ENCODE data around the gene TPST2. TPM values are rescaled to one million over a fixed set of nuclear protein-coding genes. Genes with fewer than 3 reads are reported as not detected.

The TPST2 gene
- total RNA-seq, 1 donor from 2014 or later = 18.5 TPM

DNA sequence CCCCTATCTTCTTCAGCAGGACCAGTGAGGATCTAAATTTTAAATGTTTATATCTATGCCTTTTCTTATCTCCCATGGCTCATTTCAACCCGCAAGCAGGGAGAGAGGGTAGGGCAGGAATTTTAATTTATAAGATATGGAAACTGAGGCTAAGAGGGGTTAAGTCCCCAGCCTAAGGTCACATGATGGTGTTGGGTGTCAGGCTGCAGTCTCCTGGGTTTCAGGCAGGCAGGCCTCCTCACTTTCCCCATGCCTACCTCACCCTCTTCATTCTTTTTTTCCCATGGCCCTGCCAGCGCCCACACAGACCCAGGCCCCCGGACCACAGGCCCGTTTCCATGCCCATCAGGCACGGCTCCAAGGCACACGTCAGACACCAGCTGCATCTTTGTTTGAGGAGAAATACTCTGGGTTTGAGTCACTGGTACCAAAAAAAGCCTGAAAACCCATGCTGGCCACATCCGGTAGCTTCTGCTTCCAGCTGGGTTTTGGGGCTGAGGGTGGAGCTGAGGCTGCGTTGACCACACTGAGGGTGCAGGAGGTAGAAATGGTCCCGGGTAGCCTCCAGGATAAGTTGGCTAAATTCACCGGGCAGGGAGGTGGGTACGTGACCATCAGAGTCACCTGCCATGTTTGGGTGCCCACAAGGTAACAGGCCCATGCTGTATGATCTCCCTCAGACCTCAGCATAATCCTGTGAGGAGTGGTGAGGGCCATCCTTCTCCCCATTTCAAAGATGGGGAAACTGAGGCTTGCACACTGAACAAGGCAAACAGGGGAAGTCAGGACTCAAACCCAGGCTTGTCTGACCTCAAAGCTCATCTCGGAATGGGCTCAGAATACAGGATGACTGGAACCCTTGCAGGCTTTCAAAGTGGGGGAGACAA lies 20.4 kb upstream of the TPST2 start:
- Mint-ChIP-seq H3K9me3 (no peaks in the 10 kb centered on the region), H3K4me1 (peaks cover 7% of the 10 kb centered on the region), H3K27ac (no peak overlapping the region), H3K36me3 (no peaks in the 10 kb centered on the region), H3K27me3 (ENCODE audit: low read depth) (peaks cover 49% of the 10 kb centered on the region), H3K4me3 (no peak overlapping the region)
- DNase-seq (ENCODE audit: low spot score in 2 of 2, unreplicated experiment in 2 of 2) = no peak
- TF ChIP-seq, protein P1, sequence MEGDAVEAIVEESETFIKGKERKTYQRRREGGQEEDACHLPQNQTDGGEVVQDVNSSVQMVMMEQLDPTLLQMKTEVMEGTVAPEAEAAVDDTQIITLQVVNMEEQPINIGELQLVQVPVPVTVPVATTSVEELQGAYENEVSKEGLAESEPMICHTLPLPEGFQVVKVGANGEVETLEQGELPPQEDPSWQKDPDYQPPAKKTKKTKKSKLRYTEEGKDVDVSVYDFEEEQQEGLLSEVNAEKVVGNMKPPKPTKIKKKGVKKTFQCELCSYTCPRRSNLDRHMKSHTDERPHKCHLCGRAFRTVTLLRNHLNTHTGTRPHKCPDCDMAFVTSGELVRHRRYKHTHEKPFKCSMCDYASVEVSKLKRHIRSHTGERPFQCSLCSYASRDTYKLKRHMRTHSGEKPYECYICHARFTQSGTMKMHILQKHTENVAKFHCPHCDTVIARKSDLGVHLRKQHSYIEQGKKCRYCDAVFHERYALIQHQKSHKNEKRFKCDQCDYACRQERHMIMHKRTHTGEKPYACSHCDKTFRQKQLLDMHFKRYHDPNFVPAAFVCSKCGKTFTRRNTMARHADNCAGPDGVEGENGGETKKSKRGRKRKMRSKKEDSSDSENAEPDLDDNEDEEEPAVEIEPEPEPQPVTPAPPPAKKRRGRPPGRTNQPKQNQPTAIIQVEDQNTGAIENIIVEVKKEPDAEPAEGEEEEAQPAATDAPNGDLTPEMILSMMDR (IDR thresholded peaks at IDR 0.05; ENCODE audit: unreplicated experiment) = no peak

DNA sequence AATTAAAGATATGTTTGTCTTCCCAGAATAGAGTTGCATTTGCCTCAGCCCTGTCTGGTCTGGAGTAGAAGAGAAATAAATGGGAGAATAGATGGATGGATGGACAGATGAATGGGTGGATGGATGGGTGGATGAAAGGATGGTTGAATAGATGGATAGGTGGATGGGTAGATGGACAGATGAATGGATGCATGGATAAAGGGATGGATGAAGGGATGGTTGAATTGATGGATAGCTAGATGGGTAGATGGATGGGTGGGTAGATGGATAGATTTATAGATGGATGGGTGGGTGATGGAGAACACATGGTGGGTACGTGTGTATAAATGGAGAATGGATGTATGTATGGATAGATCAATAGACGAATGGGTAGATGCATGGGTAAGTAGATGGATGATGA lies 19.4 kb upstream of the TPST2 start:
- TF ChIP-seq, protein P1 (IDR thresholded peaks at IDR 0.05; ENCODE audit: unreplicated experiment) = no peak
- Mint-ChIP-seq H3K9me3 (no peaks in the 10 kb centered on the region), H3K27me3 (ENCODE audit: low read depth) (peaks cover 40% of the 10 kb centered on the region), H3K27ac (no peak overlapping the region), H3K4me1 (peaks cover 6% of the 10 kb centered on the region), H3K4me3 (no peak overlapping the region), H3K36me3 (no peaks in the 10 kb centered on the region)
- DNase-seq (ENCODE audit: low spot score in 2 of 2, unreplicated experiment in 2 of 2) = no peak

DNA sequence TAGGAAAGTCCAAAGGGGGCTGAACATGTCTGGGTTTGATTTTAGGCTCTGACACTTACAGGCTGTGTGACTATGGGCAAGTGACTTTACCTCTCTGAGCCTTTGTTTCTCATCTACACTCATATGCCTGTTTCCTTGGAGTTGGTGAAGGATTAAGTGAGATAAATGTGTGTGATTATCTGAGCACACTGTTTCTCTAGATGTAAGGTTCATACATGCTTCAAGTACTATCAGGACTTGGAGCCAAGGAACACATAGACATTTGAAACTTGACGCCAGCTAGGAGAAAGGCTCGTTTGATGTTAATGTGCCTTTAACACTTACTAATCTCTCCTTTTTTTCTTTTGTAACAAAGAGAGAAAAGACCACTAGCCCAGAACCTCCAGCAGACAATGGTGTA lies 18.2 kb upstream of the TPST2 start:
- Mint-ChIP-seq H3K4me3 (no peak overlapping the region), H3K9me3 (no peaks in the 10 kb centered on the region), H3K4me1 (no peaks in the 10 kb centered on the region), H3K36me3 (no peaks in the 10 kb centered on the region), H3K27me3 (ENCODE audit: low read depth) (peaks cover 29% of the 10 kb centered on the region), H3K27ac (no peak overlapping the region)
- no peak for DNase-seq (ENCODE audit: low spot score in 2 of 2, unreplicated experiment in 2 of 2)
- TF ChIP-seq, protein P1 (IDR thresholded peaks at IDR 0.05; ENCODE audit: unreplicated experiment) = no peak

DNA sequence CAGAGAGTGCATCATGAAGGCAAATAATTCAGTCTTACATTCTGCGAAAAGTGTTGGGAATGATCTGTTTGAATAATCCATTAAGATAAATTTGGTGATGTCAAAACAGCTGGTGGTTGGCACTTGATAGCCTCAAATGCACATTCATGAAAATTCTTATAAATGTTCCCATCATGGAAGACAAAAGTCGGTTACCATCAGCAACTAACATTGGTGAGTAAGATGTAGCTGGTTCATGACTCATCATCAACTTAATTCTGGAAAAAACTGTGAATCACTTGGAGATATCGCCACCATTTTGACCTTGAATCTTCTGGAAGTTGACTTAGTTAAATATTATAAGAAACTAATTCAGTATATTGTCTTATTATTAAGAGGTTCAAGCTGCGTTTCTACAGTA lies 16.7 kb upstream of the TPST2 start:
- H3K4me3 Mint-ChIP-seq = no peak overlapping the region
- no peaks in the 10 kb centered on the region for H3K36me3 Mint-ChIP-seq
- TF ChIP-seq, protein P1 (IDR thresholded peaks at IDR 0.05; ENCODE audit: unreplicated experiment) = no peak
- H3K9me3 Mint-ChIP-seq = no peaks in the 10 kb centered on the region
- no peak overlapping the region for H3K27ac Mint-ChIP-seq
- peaks cover 14% of the 10 kb centered on the region for H3K27me3 Mint-ChIP-seq (ENCODE audit: low read depth)
- DNase-seq (ENCODE audit: low spot score in 2 of 2, unreplicated experiment in 2 of 2) = no peak
- no peaks in the 10 kb centered on the region for H3K4me1 Mint-ChIP-seq

DNA sequence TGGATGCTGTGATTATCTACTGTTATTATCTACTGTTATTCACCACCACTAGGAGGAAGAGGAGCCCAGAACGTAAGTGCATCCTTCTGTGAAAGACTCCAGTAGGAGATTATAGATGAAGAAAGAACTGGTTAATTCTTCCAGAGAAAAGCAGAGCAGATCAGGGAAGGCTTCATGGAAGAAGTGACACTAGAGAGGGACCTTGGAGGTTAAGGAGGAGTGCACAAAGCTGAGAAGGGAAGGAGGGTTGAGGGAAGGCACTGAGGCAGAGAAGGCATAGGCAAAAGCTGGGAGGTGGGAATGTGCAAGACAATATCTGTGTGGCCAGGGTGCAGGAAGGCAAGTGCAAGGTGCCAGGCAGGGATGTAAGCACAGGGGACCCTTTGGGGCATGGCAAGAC lies 14.4 kb upstream of the TPST2 start:
- DNase-seq (ENCODE audit: low spot score in 2 of 2, unreplicated experiment in 2 of 2) = no peak
- no peak overlapping the region for H3K27ac Mint-ChIP-seq
- H3K27me3 Mint-ChIP-seq (ENCODE audit: low read depth) = peaks cover 12% of the 10 kb centered on the region
- H3K9me3 Mint-ChIP-seq = no peaks in the 10 kb centered on the region
- H3K4me1 Mint-ChIP-seq = no peaks in the 10 kb centered on the region
- no peak overlapping the region for H3K4me3 Mint-ChIP-seq
- TF ChIP-seq, protein P1 (IDR thresholded peaks at IDR 0.05; ENCODE audit: unreplicated experiment) = no peak
- no peaks in the 10 kb centered on the region for H3K36me3 Mint-ChIP-seq

Measured in mesothelial cell of epicardium (in vitro differentiated cells).